ENCODE measurements around the gene ARMC10.

The ARMC10 gene

GRCh38 chr7:103116511-103116910, 41.6 kb downstream of the ARMC10 start:
- no peak for DNase-seq
- no peak overlapping the region for H3K4me3 ChIP-seq (ENCODE audit: low read depth, low read length)

GRCh38 chr7:103116991-103117390, 42.1 kb downstream of the ARMC10 start:
- Histone ChIP-seq H3K27me3 (replicated peaks) (no peaks in the 10 kb centered on the region), H3K27ac (no peak overlapping the region), H3K36me3 (replicated peaks) (no peaks in the 10 kb centered on the region), H3K4me3 (ENCODE audit: low read depth, low read length) (no peak overlapping the region)
- TF ChIP-seq CTCF (IDR thresholded peaks at IDR 0.05; ENCODE audit: low read depth, low read length, missing control alignments), result no peak
- in situ Hi-C loops (cut with HindIII; ENCODE audit: low pct_ligation_motif_present, low sequenced_read_pairs), result no loop called here
- DNase-seq, result no peak

More at GRCh38 chr7:103116511-103116910, 41.6 kb downstream of the ARMC10 start:
- H3K27ac ChIP-seq, result no peak overlapping the region
- no peaks in the 10 kb centered on the region for H3K36me3 ChIP-seq (replicated peaks)
- H3K27me3 ChIP-seq (replicated peaks), result no peaks in the 10 kb centered on the region
- in situ Hi-C loops (cut with HindIII; ENCODE audit: low pct_ligation_motif_present, low sequenced_read_pairs), result no loop called here
- TF ChIP-seq CTCF (IDR thresholded peaks at IDR 0.05; ENCODE audit: low read depth, low read length, missing control alignments), result no peak

GRCh38 chr7:103117465-103117864, 42.5 kb downstream of the ARMC10 start:
- in situ Hi-C loops (cut with HindIII; ENCODE audit: low pct_ligation_motif_present, low sequenced_read_pairs), result no loop called here

GRCh38 chr7:103119791-103120291, 44.9 kb downstream of the ARMC10 start:
- Histone ChIP-seq H3K27me3 (replicated peaks) (no peaks in the 10 kb centered on the region), H3K36me3 (replicated peaks) (no peaks in the 10 kb centered on the region), H3K4me3 (ENCODE audit: low read depth, low read length) (no peak overlapping the region), H3K27ac (no peak overlapping the region)
- no peak for TF ChIP-seq CTCF (IDR thresholded peaks at IDR 0.05; ENCODE audit: low read depth, low read length, missing control alignments)
- in situ Hi-C loops (cut with HindIII; ENCODE audit: low pct_ligation_motif_present, low sequenced_read_pairs), result no loop called here
- no peak for DNase-seq

More at GRCh38 chr7:103117465-103117864, 42.5 kb downstream of the ARMC10 start:
- Histone ChIP-seq H3K27ac (no peak overlapping the region), H3K36me3 (replicated peaks) (no peaks in the 10 kb centered on the region), H3K27me3 (replicated peaks) (no peaks in the 10 kb centered on the region), H3K4me3 (ENCODE audit: low read depth, low read length) (no peak overlapping the region)
- no peak for DNase-seq
- no peak for TF ChIP-seq CTCF (IDR thresholded peaks at IDR 0.05; ENCODE audit: low read depth, low read length, missing control alignments)

- DNase-seq, result no peak
- Histone ChIP-seq H3K27me3 (replicated peaks) (no peaks in the 10 kb centered on the region), H3K4me3 (ENCODE audit: low read depth, low read length) (no peak overlapping the region), H3K27ac (no peak overlapping the region), H3K36me3 (replicated peaks) (no peaks in the 10 kb centered on the region)
- in situ Hi-C loops (cut with HindIII; ENCODE audit: low pct_ligation_motif_present, low sequenced_read_pairs), result no loop called here
- no peak for TF ChIP-seq CTCF (IDR thresholded peaks at IDR 0.05; ENCODE audit: low read depth, low read length, missing control alignments)
These were observed 45.4 kb downstream of the ARMC10 start for GRCh38 chr7:103120362-103120761.

GRCh38 chr7:103121641-103122040, 46.7 kb downstream of the ARMC10 start:
- H3K27ac ChIP-seq, result no peak overlapping the region
- H3K27me3 ChIP-seq (replicated peaks), result no peaks in the 10 kb centered on the region
- no peaks in the 10 kb centered on the region for H3K36me3 ChIP-seq (replicated peaks)
- no peak overlapping the region for H3K4me3 ChIP-seq (ENCODE audit: low read depth, low read length)
- no peak for DNase-seq
- in situ Hi-C loops (cut with HindIII; ENCODE audit: low pct_ligation_motif_present, low sequenced_read_pairs), result no loop called here
- no peak for TF ChIP-seq CTCF (IDR thresholded peaks at IDR 0.05; ENCODE audit: low read depth, low read length, missing control alignments)
